Thoracic aorta (tissue), 2 donors: ENCODE results near the gene TMEM44. TPM values are rescaled to one million over a fixed set of nuclear protein-coding genes. Genes with fewer than 3 reads are reported as not detected.

ENCODE experiments used
- ATAC-seq: fragments of 150-250 bp; one replicate; pipeline ENCODE4 v1.8.0; 2017; ENCODE audit warnings: low read depth; ENCODE audit not compliant: insufficient number of reproducible peaks, low FRiP score
- DNase-seq: peaks from one replicate; pipeline ENCODE4 v3.0.0-alpha.2; 2020; ENCODE audit warnings: low spot score
- H3K27ac ChIP-seq, 2 donors: fragments of 200-600 bp; sonication (generic); 1 replicate in 1 of 2; 2 replicates in 1 of 2; pipeline ENCODE4 v1.5.1; 2016; ENCODE audit warnings: mild to moderate bottlenecking in 2 of 2, moderate library complexity in 2 of 2
- H3K27me3 ChIP-seq: fragments of 200-600 bp; sonication (generic); replicated peaks from 2 replicates; pipeline ENCODE4 v1.6.0; 2016; ENCODE audit warnings: mild to moderate bottlenecking; ENCODE audit not compliant: insufficient read depth
- H3K36me3 ChIP-seq: fragments of 200-600 bp; sonication (generic); one replicate; pipeline ENCODE4 v1.5.1; 2016
- H3K4me1 ChIP-seq, 2 donors: fragments of 200-600 bp; sonication (generic); 1 replicate in 1 of 2; 2 replicates in 1 of 2; pipeline versions ENCODE4 v1.5.1 to v1.6.0; 2016; ENCODE audit warnings: low read depth in 2 of 2, mild to moderate bottlenecking in 1 of 2; ENCODE audit not compliant: control insufficient read depth in 1 of 2
- H3K4me3 ChIP-seq: fragments of 200-600 bp; sonication (generic); 2 replicates; pipeline ENCODE4 v1.5.1; 2016; ENCODE audit warnings: mild to moderate bottlenecking
- H3K9me3 ChIP-seq: fragments of 200-600 bp; sonication (generic); 2 replicates; pipeline ENCODE4 v1.5.1; 2016
- CTCF ChIP-seq: fragments of 200-600 bp; sonication (generic); IDR thresholded peaks from one replicate; pipeline ENCODE4 v1.5.1; 2019; ENCODE audit warnings: antibody characterized with exemption
- total RNA-seq, 2 donors: library from RNA; depleted of rRNA; stranded (reverse); fragments of >200 nt; gene quantifications; one replicate each; pipeline versions ENCODE4 v1.1.0 to v1.2.3, GENCODE V29; 2016

TMEM44 gene
- total RNA-seq, 2 donors from 2014 or later = 11.0 to 11.5 TPM

- Histone ChIP-seq H3K9me3 (no peaks in the 10 kb centered on the region), H3K36me3 (no peaks in the 10 kb centered on the region), H3K4me1 (no peaks in the 10 kb centered on the region), H3K27me3 (no peaks in the 10 kb centered on the region), H3K4me3 (no peak overlapping the region), H3K27ac (no peak overlapping the region)
- TF ChIP-seq CTCF = no peak
- no peak for DNase-seq
- ATAC-seq = no peak
Observed at GRCh38 chr3:194619741-194620140, 13.5 kb downstream of the TMEM44 start.

GRCh38 chr3:194618858-194619608, 14.2 kb downstream of the TMEM44 start:
- H3K36me3 ChIP-seq = no peaks in the 10 kb centered on the region
- no peak overlapping the region for H3K27ac ChIP-seq
- H3K4me1 ChIP-seq = no peaks in the 10 kb centered on the region
- H3K9me3 ChIP-seq = no peaks in the 10 kb centered on the region
- H3K27me3 ChIP-seq = no peaks in the 10 kb centered on the region
- H3K4me3 ChIP-seq = no peak overlapping the region
- ATAC-seq = no peak
- no peak for TF ChIP-seq CTCF
- DNase-seq = no peak

GRCh38 chr3:194617827-194618226, 15.4 kb downstream of the TMEM44 start:
- Histone ChIP-seq H3K4me1 (no peaks in the 10 kb centered on the region), H3K36me3 (no peaks in the 10 kb centered on the region), H3K27me3 (no peaks in the 10 kb centered on the region), H3K9me3 (no peaks in the 10 kb centered on the region), H3K27ac (no peak overlapping the region), H3K4me3 (no peak overlapping the region)
- ATAC-seq (no peak), DNase-seq (no peak)
- TF ChIP-seq CTCF = no peak

- no peak for TF ChIP-seq CTCF
- DNase-seq (no peak), ATAC-seq (no peak)
- Histone ChIP-seq H3K4me3 (no peak overlapping the region), H3K9me3 (no peaks in the 10 kb centered on the region), H3K27me3 (no peaks in the 10 kb centered on the region), H3K4me1 (no peaks in the 10 kb centered on the region), H3K27ac (no peak overlapping the region), H3K36me3 (no peaks in the 10 kb centered on the region)
Observed at GRCh38 chr3:194617143-194617671, 16.0 kb downstream of the TMEM44 start.

GRCh38 chr3:194615226-194615625, 18.0 kb downstream of the TMEM44 start:
- ATAC-seq (no peak), DNase-seq (no peak)
- no peak for TF ChIP-seq CTCF
- Histone ChIP-seq H3K9me3 (no peaks in the 10 kb centered on the region), H3K4me1 (no peaks in the 10 kb centered on the region), H3K4me3 (no peak overlapping the region), H3K27me3 (no peaks in the 10 kb centered on the region), H3K36me3 (no peaks in the 10 kb centered on the region), H3K27ac (no peak overlapping the region)
